NT2/D1 (cell line): ENCODE measurements around the gene KCNT1.

Experiments
- DNase-seq: peaks from one replicate; pipeline ENCODE4 v3.0.0-alpha.2; 2011; ENCODE audit warnings: low read depth, low spot score
- H3K27me3 ChIP-seq: 2 replicates; pipeline ENCODE4 v1.6.0; 2011; ENCODE audit warnings: mild to moderate bottlenecking; ENCODE audit not compliant: insufficient read length, insufficient read depth
- H3K36me3 ChIP-seq: 2 replicates; pipeline ENCODE4 v1.6.1; 2011; ENCODE audit warnings: mild to moderate bottlenecking, low read length, mixed read lengths; ENCODE audit not compliant: insufficient read depth, insufficient read length
- H3K4me1 ChIP-seq: 2 replicates; pipeline ENCODE4 v1.5.1; 2011; ENCODE audit not compliant: insufficient read depth, insufficient read length
- H3K4me3 ChIP-seq: 2 replicates; pipeline ENCODE4 v1.5.1; 2011; ENCODE audit warnings: low read depth; ENCODE audit not compliant: insufficient read length
- H3K9ac ChIP-seq: 2 replicates; pipeline ENCODE4 v1.6.0; 2011; ENCODE audit warnings: low read depth; ENCODE audit not compliant: insufficient read length
- H3K9me3 ChIP-seq: 2 replicates; pipeline ENCODE4 v1.5.1; 2011; ENCODE audit warnings: mild to moderate bottlenecking, low read length; ENCODE audit not compliant: insufficient read depth
- SUZ12 ChIP-seq: IDR thresholded peaks from 2 replicates; pipeline ENCODE4 v1.6.1; 2011; ENCODE audit not compliant: insufficient read length, insufficient read depth; ENCODE audit errors: extremely low read depth
- YY1 ChIP-seq: IDR thresholded peaks from 2 replicates; pipeline ENCODE4 v1.6.1; 2011; ENCODE audit not compliant: insufficient read length, insufficient read depth
- ZNF274 ChIP-seq: IDR thresholded peaks from 2 replicates; pipeline ENCODE4 v1.6.1; 2011; ENCODE audit warnings: mild to moderate bottlenecking, low read depth, low read length

Gene KCNT1

GRCh38 chr9:135758870-135759269 lies 56.9 kb downstream of the KCNT1 start:
- no peak overlapping the region for H3K4me3 ChIP-seq
- TF ChIP-seq YY1, result no peak
- no peak for TF ChIP-seq SUZ12
- no peak for TF ChIP-seq ZNF274
- no peaks in the 10 kb centered on the region for H3K4me1 ChIP-seq
- no peaks in the 10 kb centered on the region for H3K9me3 ChIP-seq
- no peak overlapping the region for H3K9ac ChIP-seq
- H3K27me3 ChIP-seq, result no peaks in the 10 kb centered on the region
- no peak for DNase-seq
- no peaks in the 10 kb centered on the region for H3K36me3 ChIP-seq

DNA sequence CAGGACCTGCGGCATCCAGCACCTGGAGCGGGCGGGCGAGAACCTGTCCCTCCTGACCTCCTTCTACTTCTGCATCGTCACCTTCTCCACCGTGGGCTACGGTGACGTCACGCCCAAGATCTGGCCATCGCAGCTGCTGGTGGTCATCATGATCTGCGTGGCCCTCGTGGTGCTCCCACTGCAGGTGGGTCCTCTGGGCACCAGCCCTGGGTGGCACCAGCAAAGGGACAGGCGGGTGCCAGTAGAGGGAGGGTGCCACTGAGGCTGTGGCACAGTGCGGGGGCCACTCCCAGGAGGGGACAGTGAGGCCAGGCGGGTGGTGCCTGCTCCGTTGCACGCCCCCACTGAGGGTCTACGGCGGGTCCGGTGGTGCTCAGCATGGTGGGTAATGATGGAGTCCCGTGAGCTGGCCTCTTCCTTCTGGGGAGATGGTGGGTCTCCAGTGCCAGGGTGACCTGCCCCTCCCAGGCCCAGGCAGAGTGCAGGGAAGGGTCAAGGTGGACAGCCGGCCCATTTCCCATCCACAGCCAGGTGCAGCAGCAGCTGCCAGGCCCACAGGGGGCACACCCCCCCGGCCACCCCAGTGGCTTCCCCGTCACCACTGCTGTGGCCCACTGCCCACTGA lies 57.8 kb downstream of the KCNT1 start:
- Histone ChIP-seq H3K4me3 (no peak overlapping the region), H3K4me1 (no peaks in the 10 kb centered on the region), H3K9ac (no peak overlapping the region), H3K36me3 (no peaks in the 10 kb centered on the region), H3K9me3 (no peaks in the 10 kb centered on the region), H3K27me3 (no peaks in the 10 kb centered on the region)
- no peak for TF ChIP-seq YY1
- no peak for TF ChIP-seq SUZ12
- no peak for TF ChIP-seq ZNF274
- DNase-seq, result no peak

DNA sequence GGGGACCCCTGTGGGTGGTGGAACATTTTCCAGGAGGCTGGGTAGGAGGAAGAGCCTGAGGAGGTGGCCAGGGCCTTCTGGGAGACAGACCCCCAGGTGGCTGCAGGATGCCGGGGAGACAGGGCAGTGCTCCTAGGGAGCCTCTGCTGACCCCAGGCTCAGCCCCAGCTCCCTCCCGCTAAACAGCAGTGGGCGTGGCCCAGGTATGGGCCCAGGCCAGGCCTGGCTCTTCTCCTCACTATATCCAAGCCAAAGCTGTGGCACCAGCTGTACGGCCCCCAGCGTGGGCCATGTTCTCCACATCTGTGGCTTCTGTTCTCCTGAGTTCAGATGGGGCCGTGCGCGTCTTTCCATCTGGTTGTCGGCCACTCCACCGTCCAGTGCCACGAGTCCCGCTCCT lies 58.5 kb downstream of the KCNT1 start:
- no peak overlapping the region for H3K4me3 ChIP-seq
- no peak overlapping the region for H3K9ac ChIP-seq
- no peaks in the 10 kb centered on the region for H3K36me3 ChIP-seq
- H3K9me3 ChIP-seq, result no peaks in the 10 kb centered on the region
- H3K4me1 ChIP-seq, result no peaks in the 10 kb centered on the region
- DNase-seq, result no peak
- TF ChIP-seq ZNF274 (no peak), YY1 (no peak), SUZ12 (no peak)
- no peaks in the 10 kb centered on the region for H3K27me3 ChIP-seq

DNA sequence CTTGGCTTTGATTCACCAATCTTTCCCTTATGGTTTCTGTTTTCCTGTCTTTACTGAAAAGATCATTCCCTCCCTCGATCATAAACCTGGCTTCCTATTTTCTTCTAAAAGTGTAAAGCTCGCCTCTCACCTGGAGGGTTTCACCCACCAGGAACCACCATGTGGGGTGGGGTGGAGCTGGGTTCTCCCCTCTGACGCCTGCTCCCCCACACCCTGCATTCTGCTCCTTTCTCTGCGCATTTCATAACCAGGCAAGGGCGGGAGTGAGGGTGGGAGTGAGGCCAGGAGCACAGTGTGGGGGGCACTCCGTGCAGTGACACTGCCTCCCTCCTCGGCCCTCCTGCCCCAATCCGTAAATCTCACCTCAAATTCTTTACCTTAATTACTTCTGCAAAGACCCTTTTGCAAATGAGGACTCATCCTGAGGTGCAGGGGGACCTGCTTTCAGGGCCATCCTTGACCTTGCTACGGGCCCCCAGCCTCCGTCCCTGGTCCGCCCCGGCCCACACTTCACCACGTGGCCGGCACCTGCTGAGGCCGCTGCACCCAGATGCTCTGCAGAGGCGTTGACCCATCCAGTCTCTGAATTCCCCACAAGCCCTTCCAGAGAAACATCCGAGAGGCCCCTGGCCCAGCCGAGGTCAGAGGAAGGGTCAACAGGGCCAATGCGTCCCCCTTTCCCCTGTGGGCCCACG lies 59.3 kb downstream of the KCNT1 start:
- no peaks in the 10 kb centered on the region for H3K4me1 ChIP-seq
- DNase-seq, result no peak
- H3K36me3 ChIP-seq, result no peaks in the 10 kb centered on the region
- H3K27me3 ChIP-seq, result no peaks in the 10 kb centered on the region
- no peak overlapping the region for H3K4me3 ChIP-seq
- no peak overlapping the region for H3K9ac ChIP-seq
- TF ChIP-seq ZNF274 (no peak), SUZ12 (no peak), YY1 (no peak)
- H3K9me3 ChIP-seq, result peaks cover 6% of the 10 kb centered on the region; the same call in 1 of the 2 replicates

DNA sequence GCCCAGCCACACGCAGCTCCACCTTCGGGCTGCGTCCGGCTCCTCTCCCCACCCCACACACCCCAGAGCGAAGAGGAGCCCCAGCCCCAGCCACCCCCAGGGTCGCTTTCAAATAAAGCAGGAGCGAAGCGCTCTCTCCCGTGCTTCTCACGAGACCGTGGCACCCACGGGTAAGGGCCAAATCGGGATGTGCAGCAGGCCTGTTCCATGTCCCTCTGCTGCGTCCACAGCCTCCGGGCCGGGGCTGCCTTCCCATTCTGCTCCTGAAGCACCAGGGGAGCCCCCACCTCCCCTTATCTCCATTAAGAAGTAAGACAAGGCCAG lies 59.8 kb downstream of the KCNT1 start:
- H3K27me3 ChIP-seq, result no peaks in the 10 kb centered on the region
- H3K9ac ChIP-seq, result no peak overlapping the region
- H3K36me3 ChIP-seq, result no peaks in the 10 kb centered on the region
- no peak for DNase-seq
- TF ChIP-seq YY1 (no peak), ZNF274 (no peak), SUZ12 (no peak)
- H3K4me1 ChIP-seq, result no peaks in the 10 kb centered on the region
- H3K4me3 ChIP-seq, result no peak overlapping the region
- peaks cover 10% of the 10 kb centered on the region; the same call in 1 of the 2 replicates for H3K9me3 ChIP-seq

- H3K36me3 ChIP-seq, result no peaks in the 10 kb centered on the region
- no peak for TF ChIP-seq ZNF274
- TF ChIP-seq YY1, result no peak
- no peak for TF ChIP-seq SUZ12
Observed at GRCh38 chr9:135762921-135763320, 60.9 kb downstream of the KCNT1 start.

GRCh38 chr9:135763716-135764446 lies 61.9 kb downstream of the KCNT1 start:
- Histone ChIP-seq H3K27me3 (no peaks in the 10 kb centered on the region), H3K36me3 (no peaks in the 10 kb centered on the region), H3K4me1 (no peaks in the 10 kb centered on the region), H3K9ac (no peak overlapping the region), H3K9me3 (peaks cover 10% of the 10 kb centered on the region; the same call in 1 of the 2 replicates), H3K4me3 (no peak overlapping the region)
- TF ChIP-seq ZNF274 (no peak), SUZ12 (no peak)
- no peak for DNase-seq

More at GRCh38 chr9:135762921-135763320, 60.9 kb downstream of the KCNT1 start:
- DNase-seq, result no peak
- no peaks in the 10 kb centered on the region for H3K27me3 ChIP-seq
- peaks cover 10% of the 10 kb centered on the region; the same call in 1 of the 2 replicates for H3K9me3 ChIP-seq
- no peak overlapping the region for H3K9ac ChIP-seq
- no peak overlapping the region for H3K4me3 ChIP-seq
- H3K4me1 ChIP-seq, result no peaks in the 10 kb centered on the region
